SK-N-SH treated with all-trans-retinoic acid at 6 μM for 48 hours (cell line): ENCODE measurements around the gene OTX1.

Experiments used
- ATAC-seq: fragments of 200-7000 bp; cut with Tn5 transposase; 3 replicates; pipeline ENCODE4 v1.9.1; 2020; ENCODE audit warnings: mild to moderate bottlenecking, moderate library complexity
- ARNTL ChIP-seq: fragments of 450-650 bp; formaldehyde crosslinking; IDR thresholded peaks from 2 replicates; pipeline ENCODE4 v1.5.0; 2020; ENCODE audit warnings: low read depth, mild to moderate bottlenecking, moderate library complexity, borderline replicate concordance
- CSDC2 ChIP-seq: fragments of 250-450 bp; sonication (Bioruptor Pico); IDR thresholded peaks from 2 replicates; pipeline ENCODE4 v1.5.0; 2020; ENCODE audit warnings: mild to moderate bottlenecking, moderate library complexity
- ESRRG ChIP-seq: fragments of 250-450 bp; sonication (Bioruptor Pico); IDR thresholded peaks from 2 replicates; pipeline ENCODE4 v1.6.1; 2021; ENCODE audit warnings: mild to moderate bottlenecking
- GLIS3 ChIP-seq: fragments of 250-450 bp; sonication (Bioruptor Pico); IDR thresholded peaks from 2 replicates; pipeline ENCODE4 v1.5.0; 2020; ENCODE audit warnings: mild to moderate bottlenecking, moderate library complexity
- ISL1 ChIP-seq: fragments of 250-450 bp; sonication (Bioruptor Pico); IDR thresholded peaks from 2 replicates; pipeline ENCODE4 v2.1.2; 2022; ENCODE audit warnings: mild to moderate bottlenecking, moderate library complexity
- OSR1 ChIP-seq: fragments of 250-450 bp; sonication (Bioruptor Pico); IDR thresholded peaks from 2 replicates; pipeline ENCODE4 v1.8.0; 2022; ENCODE audit warnings: moderate library complexity, mild to moderate bottlenecking, inconsistent platforms
- PPARA ChIP-seq: fragments of 250-450 bp; sonication (Bioruptor Pico); IDR thresholded peaks from 2 replicates; pipeline ENCODE4 v1.5.0; 2020; ENCODE audit warnings: mild to moderate bottlenecking, borderline replicate concordance
- RARB ChIP-seq: fragments of 250-450 bp; sonication (Bioruptor Pico); IDR thresholded peaks from 2 replicates; pipeline ENCODE4 v1.8.0; 2021; ENCODE audit warnings: mild to moderate bottlenecking, moderate library complexity
- SNAI2 ChIP-seq: fragments of 250-450 bp; sonication (Bioruptor Pico); IDR thresholded peaks from 2 replicates; pipeline ENCODE4 v1.5.0; 2020; ENCODE audit warnings: mild to moderate bottlenecking, moderate library complexity
- TCF4 ChIP-seq: fragments of 250-450 bp; sonication (Bioruptor Pico); IDR thresholded peaks from 2 replicates; pipeline ENCODE4 v1.8.0; 2021; ENCODE audit warnings: mild to moderate bottlenecking, moderate library complexity, borderline replicate concordance
- TOX ChIP-seq: fragments of 250-450 bp; sonication (Bioruptor Pico); IDR thresholded peaks from 2 replicates; pipeline ENCODE4 v1.8.0; 2021; ENCODE audit warnings: mild to moderate bottlenecking, moderate library complexity, borderline replicate concordance
- ZC3H10 ChIP-seq: fragments of 250-450 bp; sonication (Bioruptor Pico); IDR thresholded peaks from 2 replicates; pipeline ENCODE4 v1.5.1; 2021; ENCODE audit warnings: mild to moderate bottlenecking, moderate library complexity
- ZFP3 ChIP-seq: fragments of 250-450 bp; sonication (Bioruptor Pico); IDR thresholded peaks from 2 replicates; pipeline ENCODE4 v1.5.0; 2020; ENCODE audit warnings: mild to moderate bottlenecking, moderate library complexity
- ZNF565 ChIP-seq: fragments of 450-650 bp; formaldehyde crosslinking; conservative IDR thresholded peaks from 2 replicates; pipeline ENCODE4 v1.5.0; 2020; ENCODE audit warnings: low read depth, mild to moderate bottlenecking, moderate library complexity
- ZNF8 ChIP-seq: fragments of 450-650 bp; formaldehyde crosslinking; IDR thresholded peaks from 2 replicates; pipeline ENCODE4 v1.5.0; 2020; ENCODE audit warnings: mild to moderate bottlenecking, moderate library complexity
- TF ChIP-seq, protein P1 (sequence below): fragments of 250-450 bp; sonication (Bioruptor Pico); IDR thresholded peaks from 2 replicates; pipeline ENCODE4 v1.5.0; 2020; ENCODE audit warnings: mild to moderate bottlenecking, moderate library complexity
- TF ChIP-seq, protein P2 (sequence below): fragments of 250-450 bp; sonication (Bioruptor Pico); IDR thresholded peaks from 2 replicates; pipeline ENCODE4 v1.8.0; 2020; ENCODE audit warnings: mild to moderate bottlenecking, moderate library complexity, borderline replicate concordance
- TF ChIP-seq, protein P3 (sequence below): fragments of 250-450 bp; sonication (Bioruptor Pico); IDR thresholded peaks from 2 replicates; pipeline ENCODE4 v1.8.0; 2021; ENCODE audit warnings: low read depth, mild to moderate bottlenecking, moderate library complexity, borderline replicate concordance
- TF ChIP-seq, protein P4 (sequence below): fragments of 250-450 bp; sonication (Bioruptor Pico); IDR thresholded peaks from 2 replicates; pipeline ENCODE4 v1.5.1; 2020; ENCODE audit warnings: low read depth, mild to moderate bottlenecking, moderate library complexity
- TF ChIP-seq, protein P5 (sequence below): fragments of 250-450 bp; sonication (Bioruptor Pico); IDR thresholded peaks from 2 replicates; pipeline ENCODE4 v1.5.1; 2021; ENCODE audit warnings: mild to moderate bottlenecking, moderate library complexity

The OTX1 gene

DNA sequence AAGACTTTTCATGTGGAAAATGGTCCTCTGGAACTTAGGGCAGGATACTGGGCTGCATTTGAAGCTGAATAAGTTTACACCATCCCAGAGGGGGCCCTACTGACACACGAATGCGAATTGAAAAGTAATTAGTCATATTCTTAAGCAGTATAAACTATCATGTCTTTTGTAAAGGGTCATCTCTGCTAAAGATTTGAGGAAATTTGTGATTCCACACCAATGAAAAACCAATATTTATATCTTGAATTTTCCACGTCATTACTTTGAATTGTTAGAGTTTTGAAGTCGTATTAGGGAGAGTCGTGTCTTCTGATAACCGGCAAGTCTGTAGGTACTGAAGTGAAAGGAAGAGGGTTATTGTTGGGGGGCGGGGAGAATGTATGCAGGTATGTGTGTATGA, 4.1 kb upstream of the OTX1 start:
- TF ChIP-seq ZNF8 (CRISPR knock-in tag) (no peak), PPARA (CRISPR knock-in tag) (no peak), CSDC2 (no peak), TCF4 (CRISPR knock-in tag) (no peak), OSR1 (CRISPR knock-in tag) (no peak)
- TF ChIP-seq, protein P1, sequence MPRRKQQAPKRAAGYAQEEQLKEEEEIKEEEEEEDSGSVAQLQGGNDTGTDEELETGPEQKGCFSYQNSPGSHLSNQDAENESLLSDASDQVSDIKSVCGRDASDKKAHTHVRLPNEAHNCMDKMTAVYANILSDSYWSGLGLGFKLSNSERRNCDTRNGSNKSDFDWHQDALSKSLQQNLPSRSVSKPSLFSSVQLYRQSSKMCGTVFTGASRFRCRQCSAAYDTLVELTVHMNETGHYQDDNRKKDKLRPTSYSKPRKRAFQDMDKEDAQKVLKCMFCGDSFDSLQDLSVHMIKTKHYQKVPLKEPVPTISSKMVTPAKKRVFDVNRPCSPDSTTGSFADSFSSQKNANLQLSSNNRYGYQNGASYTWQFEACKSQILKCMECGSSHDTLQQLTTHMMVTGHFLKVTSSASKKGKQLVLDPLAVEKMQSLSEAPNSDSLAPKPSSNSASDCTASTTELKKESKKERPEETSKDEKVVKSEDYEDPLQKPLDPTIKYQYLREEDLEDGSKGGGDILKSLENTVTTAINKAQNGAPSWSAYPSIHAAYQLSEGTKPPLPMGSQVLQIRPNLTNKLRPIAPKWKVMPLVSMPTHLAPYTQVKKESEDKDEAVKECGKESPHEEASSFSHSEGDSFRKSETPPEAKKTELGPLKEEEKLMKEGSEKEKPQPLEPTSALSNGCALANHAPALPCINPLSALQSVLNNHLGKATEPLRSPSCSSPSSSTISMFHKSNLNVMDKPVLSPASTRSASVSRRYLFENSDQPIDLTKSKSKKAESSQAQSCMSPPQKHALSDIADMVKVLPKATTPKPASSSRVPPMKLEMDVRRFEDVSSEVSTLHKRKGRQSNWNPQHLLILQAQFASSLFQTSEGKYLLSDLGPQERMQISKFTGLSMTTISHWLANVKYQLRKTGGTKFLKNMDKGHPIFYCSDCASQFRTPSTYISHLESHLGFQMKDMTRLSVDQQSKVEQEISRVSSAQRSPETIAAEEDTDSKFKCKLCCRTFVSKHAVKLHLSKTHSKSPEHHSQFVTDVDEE (CRISPR knock-in tag), result no peak

DNA sequence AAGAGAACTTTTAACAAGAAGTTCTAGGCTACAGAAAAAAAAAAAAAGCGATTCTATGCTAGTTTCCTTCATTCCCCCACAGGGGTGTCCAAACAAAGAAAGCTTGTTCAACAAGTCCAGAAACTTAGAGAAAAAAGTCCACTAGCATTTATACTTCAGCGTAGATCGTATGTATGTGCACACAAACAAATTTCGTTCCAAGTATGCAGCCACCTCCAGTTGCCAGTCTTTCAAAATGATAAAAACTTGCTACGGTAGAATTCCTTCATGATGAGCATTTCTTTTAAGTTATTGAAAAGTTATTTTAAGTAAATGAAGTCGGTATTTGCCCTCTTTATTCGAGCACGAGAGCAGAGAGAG, 3.7 kb upstream of the OTX1 start:
- TF ChIP-seq GLIS3 (CRISPR knock-in tag), result no peak
- ATAC-seq, result no peak

More for the DNA sequence above, 4.1 kb upstream of the OTX1 start:
- ATAC-seq, result no peak

DNA sequence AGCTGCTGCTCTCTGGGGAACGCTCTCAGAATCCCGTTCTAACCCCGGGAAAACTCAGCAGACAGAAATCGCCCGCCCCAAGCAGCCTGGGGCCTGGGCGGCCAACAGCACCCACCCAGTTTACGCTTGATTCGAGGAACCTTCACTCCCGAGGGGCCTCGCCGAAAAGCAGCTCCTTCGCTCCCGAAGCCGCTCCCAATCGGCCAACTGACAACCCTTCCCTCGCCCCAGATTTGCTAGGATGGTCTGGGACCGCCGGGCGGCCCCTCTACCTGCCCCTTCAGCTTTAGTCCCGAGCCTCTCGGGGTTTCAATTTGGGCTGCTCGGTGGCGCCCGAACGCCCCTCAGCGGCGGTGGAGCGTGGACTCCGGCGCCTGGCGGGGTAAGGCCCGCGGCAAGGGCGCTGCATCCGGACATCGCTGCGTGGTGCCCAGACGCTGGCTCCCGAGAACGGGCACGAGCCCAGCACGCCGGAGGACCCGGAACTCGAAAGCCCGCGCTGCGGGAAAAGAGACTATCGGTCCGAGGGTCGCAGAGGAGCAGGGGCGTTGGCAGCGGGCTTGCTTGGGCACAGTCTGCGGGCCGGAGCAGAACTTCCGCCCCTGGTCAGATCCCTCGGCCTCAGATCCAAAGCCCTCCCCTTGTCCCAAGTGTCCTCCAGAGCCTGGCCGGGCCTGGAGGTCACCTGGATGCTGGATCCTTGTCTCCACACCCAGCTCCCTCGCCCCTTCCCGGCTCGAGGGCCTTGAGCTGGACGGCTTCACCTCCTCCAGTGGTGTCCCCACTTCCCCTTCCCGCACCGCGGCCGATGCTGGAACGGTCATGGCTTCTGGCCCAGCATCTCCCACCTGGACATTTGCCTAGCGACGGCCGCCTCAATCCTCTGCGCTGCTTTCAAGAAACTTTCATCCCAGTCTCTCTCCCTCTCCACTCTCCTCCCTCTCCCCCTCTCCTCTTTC, 3.0 kb upstream of the OTX1 start:
- no peak for ATAC-seq

More for the DNA sequence above, 3.0 kb upstream of the OTX1 start:
- TF ChIP-seq, protein P2, sequence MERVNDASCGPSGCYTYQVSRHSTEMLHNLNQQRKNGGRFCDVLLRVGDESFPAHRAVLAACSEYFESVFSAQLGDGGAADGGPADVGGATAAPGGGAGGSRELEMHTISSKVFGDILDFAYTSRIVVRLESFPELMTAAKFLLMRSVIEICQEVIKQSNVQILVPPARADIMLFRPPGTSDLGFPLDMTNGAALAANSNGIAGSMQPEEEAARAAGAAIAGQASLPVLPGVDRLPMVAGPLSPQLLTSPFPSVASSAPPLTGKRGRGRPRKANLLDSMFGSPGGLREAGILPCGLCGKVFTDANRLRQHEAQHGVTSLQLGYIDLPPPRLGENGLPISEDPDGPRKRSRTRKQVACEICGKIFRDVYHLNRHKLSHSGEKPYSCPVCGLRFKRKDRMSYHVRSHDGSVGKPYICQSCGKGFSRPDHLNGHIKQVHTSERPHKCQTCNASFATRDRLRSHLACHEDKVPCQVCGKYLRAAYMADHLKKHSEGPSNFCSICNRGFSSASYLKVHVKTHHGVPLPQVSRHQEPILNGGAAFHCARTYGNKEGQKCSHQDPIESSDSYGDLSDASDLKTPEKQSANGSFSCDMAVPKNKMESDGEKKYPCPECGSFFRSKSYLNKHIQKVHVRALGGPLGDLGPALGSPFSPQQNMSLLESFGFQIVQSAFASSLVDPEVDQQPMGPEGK (CRISPR knock-in tag), result no peak
- TF ChIP-seq, protein P3, sequence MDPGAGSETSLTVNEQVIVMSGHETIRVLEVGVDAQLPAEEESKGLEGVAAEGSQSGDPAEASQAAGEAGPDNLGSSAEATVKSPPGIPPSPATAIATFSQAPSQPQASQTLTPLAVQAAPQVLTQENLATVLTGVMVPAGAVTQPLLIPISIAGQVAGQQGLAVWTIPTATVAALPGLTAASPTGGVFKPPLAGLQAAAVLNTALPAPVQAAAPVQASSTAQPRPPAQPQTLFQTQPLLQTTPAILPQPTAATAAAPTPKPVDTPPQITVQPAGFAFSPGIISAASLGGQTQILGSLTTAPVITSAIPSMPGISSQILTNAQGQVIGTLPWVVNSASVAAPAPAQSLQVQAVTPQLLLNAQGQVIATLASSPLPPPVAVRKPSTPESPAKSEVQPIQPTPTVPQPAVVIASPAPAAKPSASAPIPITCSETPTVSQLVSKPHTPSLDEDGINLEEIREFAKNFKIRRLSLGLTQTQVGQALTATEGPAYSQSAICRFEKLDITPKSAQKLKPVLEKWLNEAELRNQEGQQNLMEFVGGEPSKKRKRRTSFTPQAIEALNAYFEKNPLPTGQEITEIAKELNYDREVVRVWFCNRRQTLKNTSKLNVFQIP (CRISPR knock-in tag), result no peak
- TF ChIP-seq, protein P4, sequence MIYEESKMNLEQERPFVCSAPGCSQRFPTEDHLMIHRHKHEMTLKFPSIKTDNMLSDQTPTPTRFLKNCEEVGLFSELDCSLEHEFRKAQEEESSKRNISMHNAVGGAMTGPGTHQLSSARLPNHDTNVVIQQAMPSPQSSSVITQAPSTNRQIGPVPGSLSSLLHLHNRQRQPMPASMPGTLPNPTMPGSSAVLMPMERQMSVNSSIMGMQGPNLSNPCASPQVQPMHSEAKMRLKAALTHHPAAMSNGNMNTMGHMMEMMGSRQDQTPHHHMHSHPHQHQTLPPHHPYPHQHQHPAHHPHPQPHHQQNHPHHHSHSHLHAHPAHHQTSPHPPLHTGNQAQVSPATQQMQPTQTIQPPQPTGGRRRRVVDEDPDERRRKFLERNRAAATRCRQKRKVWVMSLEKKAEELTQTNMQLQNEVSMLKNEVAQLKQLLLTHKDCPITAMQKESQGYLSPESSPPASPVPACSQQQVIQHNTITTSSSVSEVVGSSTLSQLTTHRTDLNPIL (CRISPR knock-in tag), result no peak
- no peak for TF ChIP-seq SNAI2 (CRISPR knock-in tag)
- no peak for TF ChIP-seq TOX (CRISPR knock-in tag)
- no peak for TF ChIP-seq ZNF8 (CRISPR knock-in tag)
- TF ChIP-seq ZNF565 (CRISPR knock-in tag), result no peak
- TF ChIP-seq, protein P5, sequence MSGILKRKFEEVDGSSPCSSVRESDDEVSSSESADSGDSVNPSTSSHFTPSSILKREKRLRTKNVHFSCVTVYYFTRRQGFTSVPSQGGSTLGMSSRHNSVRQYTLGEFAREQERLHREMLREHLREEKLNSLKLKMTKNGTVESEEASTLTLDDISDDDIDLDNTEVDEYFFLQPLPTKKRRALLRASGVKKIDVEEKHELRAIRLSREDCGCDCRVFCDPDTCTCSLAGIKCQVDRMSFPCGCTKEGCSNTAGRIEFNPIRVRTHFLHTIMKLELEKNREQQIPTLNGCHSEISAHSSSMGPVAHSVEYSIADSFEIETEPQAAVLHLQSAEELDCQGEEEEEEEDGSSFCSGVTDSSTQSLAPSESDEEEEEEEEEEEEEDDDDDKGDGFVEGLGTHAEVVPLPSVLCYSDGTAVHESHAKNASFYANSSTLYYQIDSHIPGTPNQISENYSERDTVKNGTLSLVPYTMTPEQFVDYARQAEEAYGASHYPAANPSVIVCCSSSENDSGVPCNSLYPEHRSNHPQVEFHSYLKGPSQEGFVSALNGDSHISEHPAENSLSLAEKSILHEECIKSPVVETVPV (CRISPR knock-in tag), result no peak
- TF ChIP-seq ESRRG (CRISPR knock-in tag), result no peak
- no peak for TF ChIP-seq RARB
- TF ChIP-seq ISL1, result no peak
- TF ChIP-seq, protein P1 (CRISPR knock-in tag), result no peak
- TF ChIP-seq TCF4 (CRISPR knock-in tag), result no peak
- TF ChIP-seq ZFP3, result no peak
- no peak for TF ChIP-seq ZC3H10 (CRISPR knock-in tag)
- TF ChIP-seq ARNTL (CRISPR knock-in tag), result no peak
- no peak for TF ChIP-seq CSDC2
- no peak for TF ChIP-seq PPARA (CRISPR knock-in tag)
- no peak for TF ChIP-seq GLIS3 (CRISPR knock-in tag)
- TF ChIP-seq OSR1 (CRISPR knock-in tag), result no peak
